Activated T-helper 1 cell treated with anti-CD3 and anti-CD28 coated beads, Interleukin-2, amount 50 U/mL, for 16 hours (primary cell): ENCODE results near the gene RIPK1.

Experiments used
- DNase-seq, 2 donors: peaks; one replicate each; pipeline ENCODE4 v3.0.0-alpha.2; 2020; ENCODE audit warnings: low read depth in 1 of 2, low spot score in 1 of 2

RIPK1 gene

GRCh38 chr6:3079682-3080081 is 11.4 kb downstream of the RIPK1 start:
- no peak for DNase-seq

GRCh38 chr6:3081960-3082359 is 13.7 kb downstream of the RIPK1 start:
- no peak for DNase-seq

DNA sequence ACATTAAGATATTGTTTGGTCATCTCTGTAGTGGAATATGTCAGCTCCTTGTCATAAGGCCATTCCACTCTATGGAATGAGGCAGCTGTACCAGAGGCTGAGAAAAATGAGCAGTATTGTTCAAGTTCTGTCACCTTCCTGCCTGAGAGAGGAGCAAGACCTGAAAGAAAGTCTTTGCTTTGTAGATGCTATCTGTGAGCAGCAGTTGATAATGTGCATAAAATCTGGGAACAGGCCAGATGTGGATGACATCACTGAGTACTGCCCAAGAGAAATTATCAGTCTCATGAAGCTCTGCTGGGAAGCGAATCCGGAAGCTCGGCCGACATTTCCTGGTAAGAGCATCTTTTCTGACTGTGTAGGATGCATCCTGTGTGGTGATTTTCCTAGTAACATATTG is 16.8 kb downstream of the RIPK1 start:
- no peak for DNase-seq

GRCh38 chr6:3086282-3086946 is 18.1 kb downstream of the RIPK1 start:
- DNase-seq, result no peak

GRCh38 chr6:3088446-3088845 is 20.2 kb downstream of the RIPK1 start:
- no peak for DNase-seq

- DNase-seq, result no peak
Observed at GRCh38 chr6:3088968-3089367, 20.7 kb downstream of the RIPK1 start.

DNA sequence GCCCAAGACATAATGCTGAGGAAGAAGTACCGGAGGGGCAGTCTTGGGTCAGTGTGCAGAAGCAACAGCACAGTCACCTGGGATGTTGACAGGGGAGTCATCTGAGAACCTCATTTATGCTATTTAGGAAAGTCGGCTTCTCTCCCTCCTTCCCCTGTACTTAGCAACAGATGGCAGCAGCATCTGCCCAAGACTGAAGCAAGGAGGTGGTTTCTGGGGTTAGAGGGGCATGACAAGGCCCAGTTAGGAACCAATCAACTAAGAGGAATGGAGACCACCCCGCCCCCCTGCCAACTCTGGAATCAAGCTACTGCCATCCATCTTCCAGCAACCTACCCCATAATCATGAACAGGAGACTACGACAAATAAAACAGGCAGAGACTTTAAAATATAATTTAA is 21.7 kb downstream of the RIPK1 start:
- DNase-seq, result no peak

- no peak for DNase-seq
Observed at GRCh38 chr6:3094815-3095214, 26.5 kb downstream of the RIPK1 start.

GRCh38 chr6:3102875-3103274 is 34.6 kb downstream of the RIPK1 start:
- DNase-seq, result no peak

DNA sequence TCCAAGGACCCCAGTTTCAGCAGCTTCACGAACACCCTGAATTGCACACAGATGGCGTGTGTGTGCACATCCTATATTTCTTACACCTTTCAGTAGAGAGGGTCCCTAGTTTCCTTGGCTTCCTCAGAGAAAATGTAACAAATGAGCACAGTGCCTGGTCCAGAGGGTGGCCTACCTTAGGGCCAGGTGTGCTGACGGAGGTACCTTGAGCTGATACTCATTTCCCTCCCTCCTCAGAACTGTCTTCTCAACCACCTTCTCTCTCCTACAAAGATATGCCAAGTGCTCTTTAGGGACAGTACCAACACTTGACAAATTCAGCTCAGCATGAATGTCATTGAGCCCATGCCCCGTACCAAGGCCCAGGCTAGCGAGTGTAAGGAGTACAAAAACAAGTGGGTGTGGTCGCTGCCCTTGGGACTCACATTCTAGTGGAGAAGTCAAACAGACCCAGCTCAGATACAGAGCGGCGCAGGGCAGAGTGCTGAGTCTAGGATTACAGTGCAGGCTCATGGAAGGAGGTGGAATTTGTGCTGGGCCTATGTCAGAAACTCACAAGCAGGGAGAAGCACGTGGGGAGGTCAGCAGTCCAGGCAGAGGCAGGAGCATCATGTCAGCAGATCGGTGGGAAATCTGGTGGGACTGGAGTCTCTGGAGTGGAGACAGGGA is 40.6 kb downstream of the RIPK1 start:
- DNase-seq, result no peak

DNA sequence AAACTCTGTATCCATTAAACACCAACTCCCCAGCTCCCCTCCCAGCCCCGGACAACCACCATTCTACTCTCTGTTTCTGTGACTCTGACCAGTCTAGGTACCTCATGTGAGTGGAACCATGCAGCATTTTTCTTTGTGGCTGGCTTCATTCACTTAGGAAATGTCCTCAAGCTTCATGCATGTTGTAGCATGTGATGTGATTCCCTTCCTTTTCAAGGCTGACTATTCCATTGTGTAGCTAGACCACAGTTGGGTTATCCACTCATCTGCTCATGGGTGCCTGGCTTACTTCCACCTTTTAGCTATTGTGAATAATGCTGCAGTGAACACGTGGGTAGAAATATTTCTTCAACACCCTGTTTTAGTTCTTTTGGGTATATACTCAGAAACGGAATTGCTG is 41.5 kb downstream of the RIPK1 start:
- DNase-seq, result no peak

GRCh38 chr6:3114377-3114776 is 46.1 kb downstream of the RIPK1 start:
- no peak for DNase-seq

DNA sequence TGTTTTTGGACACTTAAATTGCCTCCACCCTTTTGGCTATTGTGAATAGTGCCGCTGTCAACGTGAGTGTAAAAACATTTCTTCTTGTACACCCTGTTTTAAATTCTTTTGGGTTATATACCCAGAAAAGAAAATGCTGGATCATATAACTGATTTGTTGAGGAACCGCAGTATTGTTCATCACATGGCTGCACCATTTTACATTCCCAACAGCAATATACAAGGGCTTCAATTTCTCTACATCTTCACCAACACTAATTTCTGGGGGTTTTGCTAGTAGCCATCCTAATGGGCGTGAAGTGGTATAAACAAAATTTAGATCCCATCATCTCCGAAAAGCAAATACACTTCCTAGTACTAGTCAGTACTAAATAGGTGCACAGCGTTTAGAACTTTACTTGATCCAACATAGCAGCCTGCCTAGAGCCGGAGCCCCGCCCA is 49.6 kb downstream of the RIPK1 start:
- no peak for DNase-seq

DNA sequence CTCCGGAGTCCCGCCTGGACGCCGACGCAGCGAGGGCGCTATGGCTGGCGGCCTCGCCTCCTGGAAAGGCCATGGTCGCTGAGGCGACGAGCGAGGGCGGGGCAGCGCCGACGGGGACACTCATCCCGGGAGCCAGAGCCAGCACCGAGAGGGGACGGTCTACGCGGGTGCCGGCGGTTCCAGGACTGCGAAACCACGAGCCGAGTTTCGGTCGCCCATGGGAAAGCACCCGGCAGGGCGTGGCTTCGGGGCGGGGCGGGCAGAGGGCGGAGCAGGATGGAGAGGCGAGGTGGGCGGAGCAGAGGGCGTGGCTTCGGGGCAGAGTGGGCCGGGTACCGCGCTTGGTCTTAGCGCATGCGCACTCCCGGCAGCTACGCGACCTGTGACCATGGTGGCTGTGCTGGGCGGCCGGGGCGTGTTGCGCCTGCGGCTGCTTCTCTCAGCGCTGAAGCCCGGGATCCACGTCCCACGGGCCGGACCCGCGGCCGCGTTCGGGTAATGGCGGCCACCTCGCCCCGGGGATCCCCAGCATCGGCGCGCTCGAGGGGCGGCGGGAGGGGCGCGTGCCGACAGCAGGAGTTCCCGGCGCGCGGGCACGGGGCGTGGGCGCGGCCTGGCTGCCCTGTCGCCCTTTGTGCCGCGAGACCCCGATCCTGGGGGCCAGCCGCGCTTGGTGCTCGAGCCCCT is 50.2 kb downstream of the RIPK1 start, which contains the start of gene BPHL:
BPHL (plus strand) TSS at position 359 of the 687 bp plus-strand sequence; CDS start at position 389, 30 bp downstream.
- peak; percentile 99 for DNase-seq

DNA sequence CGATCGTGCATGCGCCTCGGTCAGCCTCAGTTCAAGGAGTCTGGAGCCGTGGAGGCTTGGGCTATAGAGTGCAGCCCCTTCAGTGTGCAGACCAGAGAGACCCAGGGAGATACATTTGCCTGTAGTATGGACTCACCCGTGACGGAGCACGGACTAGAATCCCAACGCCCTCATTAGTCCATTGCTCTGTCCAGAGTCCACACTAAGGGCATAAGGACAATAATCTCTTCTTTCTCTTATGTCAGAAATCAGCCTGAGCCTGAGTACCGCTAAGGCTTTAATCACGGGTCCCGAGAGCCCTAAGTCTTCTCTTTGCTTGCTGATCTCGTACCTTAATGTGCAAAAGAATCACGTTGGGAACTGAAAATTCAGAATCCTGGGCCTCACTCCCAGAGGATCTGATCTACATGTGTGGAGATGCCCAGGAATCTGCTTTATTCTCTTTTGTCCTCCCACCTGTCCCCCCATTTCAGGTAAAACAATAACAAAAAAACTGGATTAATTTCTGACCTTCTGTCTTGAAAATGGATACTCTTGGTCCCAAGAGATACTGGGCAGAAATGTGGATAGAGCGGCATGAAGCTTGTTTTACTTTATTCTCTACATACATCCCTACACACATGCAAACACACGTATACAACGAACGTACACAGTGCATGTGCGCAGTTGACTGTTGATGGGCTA is 50.9 kb downstream of the RIPK1 start:
- DNase-seq, result no peak

DNA sequence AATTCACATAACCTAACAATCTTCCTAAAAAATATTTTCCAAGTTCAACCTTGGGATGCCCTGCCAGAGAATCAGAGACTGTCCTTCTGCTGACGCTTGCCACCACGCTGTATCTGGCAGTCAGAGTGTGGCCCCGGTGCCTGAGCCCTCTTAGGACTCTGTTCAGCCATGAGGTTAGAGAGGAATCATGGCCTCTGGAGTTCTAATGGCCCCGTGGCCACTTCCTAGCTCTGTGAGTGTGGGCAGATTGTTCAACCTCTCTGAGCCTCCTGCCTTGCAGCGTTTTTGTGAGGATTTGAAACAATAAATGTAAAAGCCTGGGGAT is 52.4 kb downstream of the RIPK1 start:
- DNase-seq, result no peak

DNA sequence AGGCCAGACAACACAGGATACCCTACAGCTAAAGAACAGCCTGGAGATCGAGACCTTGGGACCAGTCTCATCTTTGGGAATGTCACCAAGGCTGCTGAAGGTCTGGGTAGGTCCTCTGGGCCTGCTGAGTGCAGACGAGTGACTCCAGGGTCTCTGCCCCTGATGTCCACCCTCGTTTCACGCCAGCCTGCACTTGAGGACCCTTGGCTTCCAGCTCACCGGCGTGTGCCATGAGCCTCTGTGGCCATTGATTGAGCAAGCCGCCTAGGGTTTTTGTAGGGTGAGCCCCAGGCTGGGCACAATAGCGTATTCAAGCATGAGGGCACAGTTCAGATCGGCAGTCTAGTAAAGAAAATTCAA is 54.5 kb downstream of the RIPK1 start:
- no peak for DNase-seq

DNA sequence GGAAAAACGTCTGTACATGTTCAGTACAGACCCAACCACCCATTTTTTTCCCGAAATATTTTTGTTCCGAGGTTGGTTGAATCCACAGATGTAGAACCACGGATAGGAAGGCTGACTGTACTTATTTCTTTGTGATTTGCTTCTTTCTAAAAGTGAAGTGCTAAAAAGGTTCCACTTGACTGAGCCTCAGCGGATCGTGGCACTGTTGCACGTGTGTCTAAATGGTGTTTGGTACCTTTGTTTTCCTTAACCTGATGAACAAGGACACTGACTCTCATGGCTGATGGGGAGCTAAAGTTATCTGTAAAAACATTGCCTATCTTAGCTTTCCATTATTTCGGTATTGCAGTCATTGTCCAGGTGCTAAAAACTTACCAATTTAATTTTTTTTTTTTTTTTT is 56.4 kb downstream of the RIPK1 start:
- DNase-seq, result no peak

DNA sequence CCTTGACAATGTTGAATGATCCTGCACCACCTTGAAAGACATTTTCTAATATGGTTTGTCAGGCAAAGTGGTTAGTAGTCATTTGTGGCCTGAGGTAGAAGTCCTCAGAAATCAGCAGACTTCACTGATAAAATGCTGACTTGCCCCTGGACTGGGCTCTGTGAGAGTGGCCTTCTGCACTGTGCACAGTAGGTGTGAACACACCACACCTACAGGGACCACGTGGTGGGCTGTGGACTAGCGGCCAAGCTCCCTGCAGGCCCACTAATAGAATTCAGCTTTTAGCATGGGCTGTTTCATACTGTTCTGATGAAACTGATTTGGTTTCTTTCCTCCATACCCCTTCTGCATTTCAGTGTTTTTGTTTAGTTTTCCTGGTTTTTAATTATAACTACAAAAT is 57.5 kb downstream of the RIPK1 start:
- no peak for DNase-seq

DNA sequence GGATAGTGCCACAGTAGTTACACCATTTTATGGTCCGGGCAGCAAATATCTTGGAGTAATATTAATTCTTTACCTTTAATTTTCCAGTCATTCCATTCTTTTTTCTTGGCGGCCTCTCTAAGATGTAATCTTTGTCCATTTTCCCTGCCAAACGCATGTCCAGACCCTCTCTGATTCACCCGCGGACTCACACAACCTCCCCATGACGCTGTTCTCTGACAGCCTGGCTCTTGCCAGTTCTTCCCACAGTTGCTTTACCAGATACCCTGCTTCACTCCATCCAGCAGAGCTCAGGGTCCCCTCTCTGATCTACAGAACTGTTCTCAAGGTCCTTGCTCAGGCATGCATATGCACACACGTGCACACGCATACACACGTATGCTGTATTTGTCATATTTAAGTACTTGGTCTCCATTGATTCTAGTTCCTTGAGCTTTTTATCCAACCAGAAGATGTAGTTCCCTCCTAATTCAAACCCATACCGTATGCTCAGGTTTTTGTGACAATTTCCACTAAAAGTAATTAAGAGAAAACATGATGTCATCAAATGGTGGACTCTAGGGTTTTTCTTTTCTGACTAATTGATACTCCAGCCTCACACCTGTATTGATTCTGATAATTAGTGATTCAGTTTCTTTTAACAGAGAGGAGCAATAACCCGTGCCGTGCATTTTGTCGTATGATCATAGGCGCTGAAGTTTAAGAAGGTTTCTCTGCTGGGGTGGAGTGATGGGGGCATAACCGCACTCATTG is 60.2 kb downstream of the RIPK1 start:
- no peak for DNase-seq

GRCh38 chr6:3131695-3132094 is 63.4 kb downstream of the RIPK1 start:
- no peak for DNase-seq
